ENCODE data around the gene CCDC18.
"Not testable (repeated sequence)": the region's sequence is repeated elsewhere in the genome, so short reads cannot be mapped to it uniquely, and the experiment has no call there.

The CCDC18 gene

GRCh38 chr1:93239863-93240262, 59.3 kb downstream of the CCDC18 start:
- H3K36me3 Mint-ChIP-seq (ENCODE audit: low read depth), result peaks cover 68% of the 10 kb centered on the region
- no peak overlapping the region for H3K4me3 Mint-ChIP-seq
- no peaks in the 10 kb centered on the region for H3K27me3 Mint-ChIP-seq
- no peak for DNase-seq
- peaks cover 26% of the 10 kb centered on the region for H3K9me3 Mint-ChIP-seq
- no peak overlapping the region for H3K27ac Mint-ChIP-seq
- ATAC-seq, result no peak
- H3K4me1 Mint-ChIP-seq, result no peaks in the 10 kb centered on the region

DNA sequence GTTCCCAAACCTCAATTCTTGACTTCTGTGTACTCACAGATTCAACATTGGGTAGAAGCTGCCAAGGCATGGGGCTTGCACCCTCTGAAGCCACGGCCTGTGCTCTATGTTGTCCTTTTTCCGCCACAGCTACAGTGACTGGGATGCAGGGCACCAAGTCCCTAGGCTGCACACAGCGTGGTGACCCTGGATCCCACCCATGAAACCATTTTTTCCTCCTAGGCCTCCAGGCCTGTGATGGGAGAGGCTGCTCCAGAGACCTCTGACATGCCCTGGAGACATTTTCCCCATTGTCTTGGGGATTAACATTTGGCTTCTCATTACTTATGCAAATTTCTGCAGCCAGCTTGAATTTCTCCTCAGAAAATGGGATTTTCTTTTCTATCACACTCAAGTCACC, 62.7 kb downstream of the CCDC18 start:
- DNase-seq, H3K4me1 Mint-ChIP-seq, ATAC-seq, H3K27ac Mint-ChIP-seq, H3K27me3 Mint-ChIP-seq, H3K4me3 Mint-ChIP-seq: not testable (repeated sequence)
- H3K36me3 Mint-ChIP-seq (ENCODE audit: low read depth), result peaks cover 65% of the 10 kb centered on the region
- peaks cover 26% of the 10 kb centered on the region for H3K9me3 Mint-ChIP-seq

- Mint-ChIP-seq H3K27ac (no peak overlapping the region), H3K4me3 (no peak overlapping the region)
Observed at GRCh38 chr1:93244298-93245069, 64.0 kb downstream of the CCDC18 start.

DNA sequence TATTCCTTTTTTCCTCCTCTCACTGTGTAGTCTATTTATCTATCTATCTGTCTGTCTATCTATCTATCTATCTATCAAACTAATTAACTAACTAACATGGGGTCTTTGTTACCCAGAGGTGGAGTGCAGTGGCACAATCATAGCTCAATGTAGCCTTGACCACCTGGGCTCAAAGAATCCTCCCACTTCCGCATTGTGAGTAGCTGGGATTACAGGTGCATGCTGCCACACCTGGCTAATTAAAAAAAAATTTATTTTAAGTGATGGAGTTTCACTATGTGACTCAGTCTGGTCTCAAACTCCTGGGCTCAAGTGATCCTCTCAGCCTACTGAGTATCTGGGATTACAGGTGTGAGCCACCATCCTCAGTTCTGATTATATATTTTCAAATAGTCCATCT, 71.4 kb downstream of the CCDC18 start:
- Mint-ChIP-seq H3K9me3 (peaks cover 17% of the 10 kb centered on the region), H3K4me1 (no peaks in the 10 kb centered on the region), H3K27ac (no peak overlapping the region), H3K4me3 (no peak overlapping the region), H3K36me3 (ENCODE audit: low read depth) (peaks cover 48% of the 10 kb centered on the region), H3K27me3 (no peaks in the 10 kb centered on the region)
- no peak for ATAC-seq
- DNase-seq, result no peak

More at GRCh38 chr1:93244298-93245069, 64.0 kb downstream of the CCDC18 start:
- ATAC-seq (no peak), DNase-seq (no peak)
- Mint-ChIP-seq H3K27me3 (no peaks in the 10 kb centered on the region), H3K9me3 (peaks cover 26% of the 10 kb centered on the region), H3K4me1 (no peaks in the 10 kb centered on the region), H3K36me3 (ENCODE audit: low read depth) (peaks cover 70% of the 10 kb centered on the region)

DNA sequence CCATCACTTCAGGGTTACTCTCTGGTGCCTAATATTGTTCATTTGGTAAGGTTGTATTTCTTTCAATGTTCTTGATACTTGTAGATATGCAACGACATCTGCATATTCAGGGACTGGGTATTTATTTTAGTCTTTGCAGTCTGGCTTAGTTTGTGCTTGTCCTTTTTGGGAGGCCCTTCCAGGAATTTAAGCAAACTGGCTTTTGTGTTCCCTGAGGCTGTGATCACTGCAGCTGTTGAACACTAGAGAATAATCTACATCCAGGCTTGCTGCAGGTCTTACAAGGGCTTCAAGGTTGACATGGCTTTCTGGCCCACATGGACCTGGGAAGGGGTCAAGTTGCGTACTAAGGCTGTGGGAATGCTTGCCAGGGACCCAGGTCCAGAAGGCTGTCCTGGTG, 72.1 kb downstream of the CCDC18 start:
- DNase-seq (no peak), ATAC-seq (no peak)
- no peaks in the 10 kb centered on the region for H3K4me1 Mint-ChIP-seq
- no peak overlapping the region for H3K27ac Mint-ChIP-seq
- H3K9me3 Mint-ChIP-seq, result peaks cover 17% of the 10 kb centered on the region
- no peak overlapping the region for H3K4me3 Mint-ChIP-seq
- H3K27me3 Mint-ChIP-seq, result no peaks in the 10 kb centered on the region
- peaks cover 44% of the 10 kb centered on the region for H3K36me3 Mint-ChIP-seq (ENCODE audit: low read depth)

GRCh38 chr1:93253516-93253915, 73.0 kb downstream of the CCDC18 start:
- Mint-ChIP-seq H3K4me3 (no peak overlapping the region), H3K4me1 (no peaks in the 10 kb centered on the region), H3K36me3 (ENCODE audit: low read depth) (peaks cover 40% of the 10 kb centered on the region), H3K9me3 (peaks cover 17% of the 10 kb centered on the region), H3K27me3 (no peaks in the 10 kb centered on the region), H3K27ac (no peak overlapping the region)
- ATAC-seq (no peak), DNase-seq (no peak)

GRCh38 chr1:93255222-93256079, 74.9 kb downstream of the CCDC18 start:
- Mint-ChIP-seq H3K9me3 (peaks cover 17% of the 10 kb centered on the region), H3K27ac (no peak overlapping the region), H3K4me1 (no peaks in the 10 kb centered on the region), H3K27me3 (no peaks in the 10 kb centered on the region), H3K36me3 (ENCODE audit: low read depth) (peaks cover 35% of the 10 kb centered on the region), H3K4me3 (no peak overlapping the region)
- ATAC-seq (no peak), DNase-seq (no peak)

- Mint-ChIP-seq H3K36me3 (ENCODE audit: low read depth) (peaks cover 38% of the 10 kb centered on the region), H3K4me3 (no peak overlapping the region), H3K9me3 (peaks cover 15% of the 10 kb centered on the region), H3K4me1 (no peaks in the 10 kb centered on the region), H3K27ac (no peak overlapping the region), H3K27me3 (no peaks in the 10 kb centered on the region)
- ATAC-seq, result no peak
- no peak for DNase-seq
Observed at GRCh38 chr1:93256433-93256832, 75.9 kb downstream of the CCDC18 start.

- ATAC-seq, result no peak
- H3K27ac Mint-ChIP-seq, result no peak overlapping the region
- no peak overlapping the region for H3K4me3 Mint-ChIP-seq
- H3K27me3 Mint-ChIP-seq, result no peaks in the 10 kb centered on the region
- no peak for DNase-seq
- peaks cover 41% of the 10 kb centered on the region for H3K36me3 Mint-ChIP-seq (ENCODE audit: low read depth)
- H3K9me3 Mint-ChIP-seq, result peaks cover 11% of the 10 kb centered on the region
- no peaks in the 10 kb centered on the region for H3K4me1 Mint-ChIP-seq
Observed at GRCh38 chr1:93257889-93258288, 77.4 kb downstream of the CCDC18 start.

DNA sequence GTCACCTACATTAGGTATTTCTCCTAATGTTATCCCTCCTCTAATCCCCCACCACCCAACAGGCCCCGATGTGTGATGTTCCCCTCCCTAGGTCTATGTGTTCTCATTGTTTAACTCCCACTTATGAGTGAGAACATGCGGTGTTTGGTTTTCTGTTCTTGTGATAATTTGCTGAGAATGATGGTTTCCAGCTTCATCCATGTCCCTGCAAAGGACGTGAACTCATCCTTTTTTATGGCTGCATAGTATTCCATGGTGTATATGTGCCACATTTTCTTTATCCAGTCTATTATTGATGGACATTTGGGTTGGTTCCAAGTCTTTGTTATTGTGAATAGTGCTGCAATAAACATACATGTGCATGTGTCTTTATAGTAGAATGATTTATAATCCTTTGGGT, 80.2 kb downstream of the CCDC18 start:
- not testable (repeated sequence) for H3K4me3 Mint-ChIP-seq, H3K27me3 Mint-ChIP-seq, H3K27ac Mint-ChIP-seq, ATAC-seq, H3K4me1 Mint-ChIP-seq, DNase-seq
- H3K9me3 Mint-ChIP-seq, result peaks cover 25% of the 10 kb centered on the region
- H3K36me3 Mint-ChIP-seq (ENCODE audit: low read depth), result peaks cover 55% of the 10 kb centered on the region

GRCh38 chr1:93262645-93263044, 82.1 kb downstream of the CCDC18 start:
- H3K27me3 Mint-ChIP-seq, result no peaks in the 10 kb centered on the region
- peaks cover 64% of the 10 kb centered on the region for H3K36me3 Mint-ChIP-seq (ENCODE audit: low read depth)
- no peak overlapping the region for H3K27ac Mint-ChIP-seq
- H3K4me1 Mint-ChIP-seq, result no peaks in the 10 kb centered on the region
- no peak overlapping the region for H3K4me3 Mint-ChIP-seq
- no peak for ATAC-seq
- H3K9me3 Mint-ChIP-seq, result peaks cover 25% of the 10 kb centered on the region
- DNase-seq, result no peak

GRCh38 chr1:93268888-93269287, 88.4 kb downstream of the CCDC18 start:
- not testable (repeated sequence) for H3K4me1 Mint-ChIP-seq, H3K4me3 Mint-ChIP-seq, H3K27me3 Mint-ChIP-seq, DNase-seq, H3K9me3 Mint-ChIP-seq, ATAC-seq, H3K27ac Mint-ChIP-seq
- peaks cover 34% of the 10 kb centered on the region for H3K36me3 Mint-ChIP-seq (ENCODE audit: low read depth)

GRCh38 chr1:93275262-93275633, 94.7 kb downstream of the CCDC18 start:
- not testable (repeated sequence) for H3K27me3 Mint-ChIP-seq, H3K27ac Mint-ChIP-seq, H3K4me1 Mint-ChIP-seq, ATAC-seq, DNase-seq, H3K4me3 Mint-ChIP-seq, H3K9me3 Mint-ChIP-seq
- H3K36me3 Mint-ChIP-seq (ENCODE audit: low read depth), result peaks cover 10% of the 10 kb centered on the region

DNA sequence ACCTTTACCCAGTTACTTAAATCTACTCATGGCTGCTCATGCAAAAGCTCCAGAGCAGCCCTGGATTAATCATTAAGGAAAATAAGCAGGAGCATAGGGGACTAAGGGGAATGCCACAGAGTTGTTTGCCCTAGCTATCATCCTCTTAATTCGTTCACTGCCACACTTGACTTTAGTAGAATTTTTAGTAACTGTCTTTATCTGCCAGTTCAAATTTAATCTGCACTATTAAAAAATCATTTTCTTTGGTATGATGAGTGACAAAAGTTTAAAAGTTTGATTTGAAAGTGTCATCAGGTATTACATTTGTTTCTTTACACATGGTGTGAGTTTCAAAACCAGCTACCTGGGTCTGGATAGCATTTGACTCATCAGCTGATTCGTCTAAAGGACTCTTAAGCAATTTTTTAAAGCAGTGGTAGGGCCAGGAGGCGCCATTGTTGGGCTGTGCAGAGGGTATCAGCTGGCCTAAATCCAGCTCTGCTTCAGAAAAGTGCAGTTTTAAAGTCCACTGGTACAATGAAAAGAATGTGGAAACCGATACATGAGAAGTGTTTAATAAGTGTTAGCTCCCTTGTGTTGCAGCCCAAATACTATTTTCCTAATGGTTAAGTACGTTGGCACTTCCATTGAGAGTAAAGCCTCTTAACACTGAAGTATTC, 95.2 kb downstream of the CCDC18 start:
- Mint-ChIP-seq H3K36me3 (ENCODE audit: low read depth) (peaks cover 14% of the 10 kb centered on the region), H3K27ac (no peak overlapping the region), H3K27me3 (no peaks in the 10 kb centered on the region), H3K9me3 (peaks cover 12% of the 10 kb centered on the region), H3K4me3 (no peak overlapping the region), H3K4me1 (no peaks in the 10 kb centered on the region)
- DNase-seq (no peak), ATAC-seq (no peak)

GRCh38 chr1:93277530-93277929, 97.0 kb downstream of the CCDC18 start:
- H3K27ac Mint-ChIP-seq, H3K27me3 Mint-ChIP-seq, ATAC-seq, H3K4me1 Mint-ChIP-seq, H3K4me3 Mint-ChIP-seq, DNase-seq: not testable (repeated sequence)
- Mint-ChIP-seq H3K36me3 (ENCODE audit: low read depth) (peaks cover 19% of the 10 kb centered on the region), H3K9me3 (peaks cover 19% of the 10 kb centered on the region)

Measured in activated naive CD8-positive, alpha-beta T cell treated with anti-CD3 and anti-CD28 coated beads, Interleukin-2, amount 50 U/mL, for 24 hours (primary cell).